ENCODE measurements around the gene TMEM109.

TMEM109 gene

DNA sequence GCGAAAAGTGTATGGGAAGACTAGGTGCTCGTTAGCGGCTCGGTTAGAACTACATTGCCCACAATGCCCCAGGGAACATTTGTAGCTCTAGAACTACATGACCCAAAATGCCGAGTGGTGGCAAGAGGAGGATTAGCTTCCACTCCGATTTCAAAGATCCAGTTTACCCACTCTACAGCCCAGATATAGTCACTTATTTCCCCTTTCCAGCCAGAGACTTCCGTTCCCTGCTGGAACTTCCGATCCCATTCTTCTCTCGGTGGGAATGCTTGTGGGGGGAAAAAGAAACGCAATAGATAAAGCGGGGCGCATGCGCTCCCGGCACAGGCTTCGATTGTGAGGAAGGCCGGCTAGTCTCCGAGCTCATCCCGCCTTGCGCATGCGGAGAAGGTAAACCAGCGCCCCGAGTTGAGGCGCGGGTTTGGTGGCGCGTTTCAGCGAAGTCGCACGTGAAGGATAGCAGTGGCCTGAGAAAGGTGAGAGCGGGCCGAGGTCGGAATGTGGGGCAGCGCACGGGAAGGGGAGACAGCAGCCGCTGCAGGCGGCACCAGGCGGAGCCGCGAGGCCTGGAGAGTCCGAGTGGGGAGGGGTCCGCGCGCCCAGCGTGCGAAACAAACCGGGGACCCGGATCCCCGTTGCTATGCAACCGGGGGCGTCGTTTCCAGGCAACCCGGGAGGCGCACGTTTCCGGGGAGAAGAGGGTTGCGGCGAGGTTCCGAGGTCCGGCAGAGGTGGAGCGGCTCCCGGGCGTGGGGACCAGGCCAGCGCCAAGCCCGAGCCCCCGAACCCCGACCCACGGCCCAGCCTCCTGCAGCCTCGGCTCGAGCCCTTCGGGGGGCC lies at the start of gene TMEM109:
TMEM109 (plus strand) TSS at position 366 of the 840 bp plus-strand sequence. CDS start 5,536 bp downstream, outside the sequence.
- DNase-seq (ENCODE audit: low spot score), result peak; percentile 88

- no peak for DNase-seq (ENCODE audit: low spot score)
Measured at GRCh38 chr11:60864856-60865513, 49.0 kb upstream of the TMEM109 start.

- DNase-seq (ENCODE audit: low spot score), result no peak
Measured at GRCh38 chr11:60866911-60867870, 46.8 kb upstream of the TMEM109 start, which contains the start of gene ZP1. ZP1 (plus strand) TSS chr11:60867542; CDS start chr11:60867562, 20 bp downstream.

DNA sequence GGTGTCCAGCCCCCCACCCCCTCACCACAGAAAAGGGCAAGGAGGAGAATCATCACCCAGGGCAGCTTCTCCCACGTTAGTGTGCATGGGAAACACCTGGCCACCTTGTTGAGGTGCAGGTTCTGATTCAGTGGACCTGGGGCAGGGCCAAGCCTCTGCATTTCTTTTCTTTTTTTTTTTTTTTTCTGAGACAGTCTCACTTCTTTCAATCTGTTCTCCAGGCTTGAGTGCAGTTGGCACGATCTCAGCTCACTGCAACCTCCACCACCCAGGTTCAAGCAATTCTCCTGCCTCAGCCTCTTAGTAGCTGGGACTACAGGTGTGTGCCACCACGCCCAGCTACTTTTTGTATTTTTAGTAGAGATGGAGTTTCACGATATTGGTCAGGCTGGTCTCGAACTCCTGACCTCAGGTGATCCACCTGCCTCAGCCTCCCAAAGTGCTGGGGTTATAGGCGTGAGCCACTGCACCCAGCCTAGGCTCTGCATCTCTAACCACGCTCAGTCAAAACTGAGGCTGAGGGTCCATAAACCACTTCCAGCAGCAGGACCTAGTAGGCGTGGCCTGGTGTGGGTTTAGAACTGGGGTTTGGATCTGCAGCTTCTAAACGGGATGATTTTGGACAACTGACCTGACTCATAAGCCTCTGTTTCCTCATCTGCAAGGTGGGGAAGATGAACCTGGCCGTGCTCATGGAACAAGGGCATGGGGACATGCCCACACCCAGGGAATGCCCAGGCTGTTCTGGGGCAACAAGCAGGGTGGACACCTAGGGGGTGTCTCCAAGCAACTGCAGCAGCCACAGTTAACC lies 45.9 kb upstream of the TMEM109 start:
- no peak for DNase-seq (ENCODE audit: low spot score)

DNA sequence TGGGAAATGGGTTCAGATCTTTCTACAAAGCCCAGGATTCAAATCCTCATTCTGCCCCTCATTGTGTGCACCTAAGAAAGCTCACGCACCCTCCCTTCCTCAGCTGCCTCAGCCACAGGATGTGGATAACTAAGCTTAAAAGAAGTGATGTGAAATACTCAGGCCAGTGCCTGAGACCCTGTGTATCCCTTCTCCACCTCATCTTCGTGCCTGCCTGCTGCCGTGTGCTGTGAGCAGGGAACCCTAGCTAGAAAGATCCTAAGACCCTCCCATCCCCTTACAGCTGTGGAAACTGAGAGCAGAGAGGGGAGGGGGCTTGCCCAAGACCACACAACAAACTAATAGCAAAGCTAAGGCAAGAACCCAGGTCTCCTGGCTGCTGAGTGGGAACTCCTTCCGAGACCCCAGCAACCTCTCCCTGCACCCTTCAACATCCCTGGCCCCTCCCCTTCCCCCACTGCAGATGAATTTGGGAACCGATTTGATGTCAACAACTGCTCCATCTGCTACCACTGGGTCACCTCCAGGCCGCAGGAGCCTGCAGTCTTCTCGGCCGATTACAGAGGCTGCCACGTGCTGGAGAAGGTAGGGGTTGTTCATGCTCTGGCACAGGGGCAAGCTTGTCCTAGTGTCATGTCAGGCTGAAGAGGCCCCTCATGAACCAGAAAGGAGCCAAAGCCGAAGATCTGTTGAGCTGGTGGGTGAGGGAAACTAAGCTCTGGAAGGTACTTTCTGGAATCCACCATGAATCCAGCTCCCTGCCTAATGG lies 45.1 kb upstream of the TMEM109 start:
- no peak for DNase-seq (ENCODE audit: low spot score)

- DNase-seq (ENCODE audit: low spot score), result no peak
Measured at GRCh38 chr11:60869451-60869825, 44.5 kb upstream of the TMEM109 start.

- no peak for DNase-seq (ENCODE audit: low spot score)
Measured at GRCh38 chr11:60870276-60870675, 43.7 kb upstream of the TMEM109 start.

- DNase-seq (ENCODE audit: low spot score), result no peak
Measured at GRCh38 chr11:60870733-60871377, 43.1 kb upstream of the TMEM109 start.

- no peak for DNase-seq (ENCODE audit: low spot score)
Measured at GRCh38 chr11:60871378-60872061, 42.4 kb upstream of the TMEM109 start.

- DNase-seq (ENCODE audit: low spot score), result no peak
Measured at GRCh38 chr11:60872124-60872960, 41.6 kb upstream of the TMEM109 start.

DNA sequence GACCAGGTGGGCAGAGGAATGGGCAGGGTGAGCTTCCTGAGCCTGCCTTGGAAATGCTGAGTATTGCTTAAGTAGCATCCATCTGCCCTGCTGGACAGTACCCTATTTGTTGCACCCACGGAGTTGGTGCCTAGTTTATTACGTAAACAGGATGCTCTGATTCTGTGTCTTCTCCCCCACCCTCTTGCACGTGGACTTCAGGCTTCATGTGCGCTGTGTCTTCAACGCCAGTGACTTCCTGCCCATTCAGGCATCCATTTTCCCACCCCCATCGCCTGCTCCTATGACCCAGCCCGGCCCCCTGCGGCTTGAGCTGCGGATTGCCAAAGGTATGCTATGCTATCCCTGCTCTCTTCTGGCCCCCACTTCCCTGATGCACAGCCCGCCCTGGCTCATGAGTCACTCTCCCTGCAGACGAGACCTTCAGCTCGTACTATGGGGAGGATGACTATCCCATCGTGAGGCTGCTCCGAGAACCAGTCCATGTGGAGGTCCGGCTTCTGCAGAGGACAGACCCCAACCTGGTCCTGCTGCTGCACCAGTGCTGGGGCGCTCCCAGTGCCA lies 40.9 kb upstream of the TMEM109 start:
- DNase-seq (ENCODE audit: low spot score), result no peak

- no peak for DNase-seq (ENCODE audit: low spot score)
Measured at GRCh38 chr11:60873533-60873932, 40.4 kb upstream of the TMEM109 start.

DNA sequence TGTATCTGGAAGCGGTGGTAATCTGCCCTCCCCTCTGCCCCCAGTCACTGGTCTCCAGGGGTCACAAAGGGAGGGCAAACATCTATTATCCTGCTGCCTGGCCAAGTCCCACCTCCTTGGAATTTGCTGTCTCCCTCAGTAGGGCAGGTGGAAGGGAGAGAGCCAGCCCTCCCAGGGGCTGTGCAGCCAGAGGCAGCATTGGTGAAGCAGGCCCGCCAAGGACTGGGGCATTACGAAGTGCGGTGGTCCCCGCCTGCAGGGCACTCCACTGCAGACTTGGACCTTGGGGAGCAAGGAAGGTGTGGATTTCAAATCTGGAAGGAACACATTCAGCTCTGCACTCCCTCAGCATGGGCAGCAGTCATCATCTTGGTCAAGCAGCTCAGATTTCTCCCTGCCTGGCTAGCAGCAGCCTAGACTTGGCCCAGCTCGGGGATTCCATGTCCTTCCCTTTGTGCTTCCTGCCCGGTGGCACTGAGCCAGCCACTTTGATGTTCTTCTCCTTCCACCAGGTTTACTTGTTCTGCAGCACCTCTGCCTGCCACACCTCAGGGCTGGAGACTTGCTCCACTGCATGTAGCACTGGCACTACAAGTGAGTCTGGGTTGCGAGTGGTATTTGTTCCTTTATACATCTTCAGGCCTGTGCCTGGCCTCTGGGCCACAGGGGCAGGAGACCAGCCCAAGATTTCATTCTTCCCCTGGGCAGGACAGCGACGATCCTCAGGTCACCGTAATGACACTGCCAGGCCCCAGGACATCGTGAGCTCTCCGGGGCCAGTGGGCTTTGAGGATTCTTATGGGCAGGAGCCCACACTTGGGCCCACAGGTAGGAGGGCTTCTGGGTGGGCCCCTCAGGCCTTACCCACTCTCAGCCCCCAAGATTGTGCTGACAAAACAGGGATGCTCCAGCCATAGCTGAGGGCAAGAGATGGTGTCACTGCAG lies 39.3 kb upstream of the TMEM109 start:
- DNase-seq (ENCODE audit: low spot score), result no peak

- DNase-seq (ENCODE audit: low spot score), result no peak
Measured at GRCh38 chr11:60875366-60876167, 38.4 kb upstream of the TMEM109 start.

DNA sequence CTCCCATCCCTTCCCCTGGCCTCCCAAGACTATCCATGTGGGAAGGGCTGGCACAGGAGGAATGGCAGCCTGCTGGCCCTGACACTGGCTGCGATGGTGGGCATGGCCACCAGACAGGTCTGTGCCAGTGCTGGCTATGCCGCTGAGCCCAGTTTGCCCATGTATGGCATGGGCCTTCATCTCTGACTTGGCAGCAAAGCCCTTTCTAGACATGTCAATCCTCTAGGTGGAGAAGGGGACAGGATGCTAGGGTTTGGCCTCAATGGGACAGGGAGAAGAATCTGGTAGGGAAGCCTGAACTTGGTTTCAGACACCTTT lies 37.8 kb upstream of the TMEM109 start:
- no peak for DNase-seq (ENCODE audit: low spot score)
